ENCODE data around the gene STOML1.

DNA sequence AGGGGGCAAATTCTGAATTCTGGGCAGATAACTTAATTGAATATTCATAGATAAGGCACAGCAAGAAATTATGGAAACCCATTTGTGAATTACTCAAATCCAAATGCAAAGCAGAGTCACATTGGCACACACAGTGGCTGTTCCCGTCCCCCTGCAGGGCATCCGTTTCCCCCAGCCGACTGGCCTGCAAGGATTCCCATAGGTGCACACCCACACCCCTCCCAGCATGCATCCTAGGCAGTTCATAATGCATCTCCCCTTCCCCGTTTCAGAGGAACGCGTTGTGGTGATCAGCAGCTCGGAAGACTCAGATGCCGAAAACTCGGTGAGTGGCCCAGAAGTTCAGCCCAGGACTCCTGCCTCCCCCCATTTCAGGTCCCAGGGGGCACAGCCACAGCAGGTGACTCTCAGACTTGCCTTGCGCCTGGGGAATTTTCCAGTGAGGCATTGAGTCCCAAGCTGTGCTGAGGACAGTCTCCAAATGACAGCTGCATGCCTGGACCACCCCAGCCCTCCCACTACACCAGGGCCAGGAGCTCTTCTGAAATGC, 42.2 kb upstream of the STOML1 start:
- no peak for TF ChIP-seq SP1 (IDR thresholded peaks at IDR 0.05; ENCODE audit: low read depth)
- TF ChIP-seq, protein P1, sequence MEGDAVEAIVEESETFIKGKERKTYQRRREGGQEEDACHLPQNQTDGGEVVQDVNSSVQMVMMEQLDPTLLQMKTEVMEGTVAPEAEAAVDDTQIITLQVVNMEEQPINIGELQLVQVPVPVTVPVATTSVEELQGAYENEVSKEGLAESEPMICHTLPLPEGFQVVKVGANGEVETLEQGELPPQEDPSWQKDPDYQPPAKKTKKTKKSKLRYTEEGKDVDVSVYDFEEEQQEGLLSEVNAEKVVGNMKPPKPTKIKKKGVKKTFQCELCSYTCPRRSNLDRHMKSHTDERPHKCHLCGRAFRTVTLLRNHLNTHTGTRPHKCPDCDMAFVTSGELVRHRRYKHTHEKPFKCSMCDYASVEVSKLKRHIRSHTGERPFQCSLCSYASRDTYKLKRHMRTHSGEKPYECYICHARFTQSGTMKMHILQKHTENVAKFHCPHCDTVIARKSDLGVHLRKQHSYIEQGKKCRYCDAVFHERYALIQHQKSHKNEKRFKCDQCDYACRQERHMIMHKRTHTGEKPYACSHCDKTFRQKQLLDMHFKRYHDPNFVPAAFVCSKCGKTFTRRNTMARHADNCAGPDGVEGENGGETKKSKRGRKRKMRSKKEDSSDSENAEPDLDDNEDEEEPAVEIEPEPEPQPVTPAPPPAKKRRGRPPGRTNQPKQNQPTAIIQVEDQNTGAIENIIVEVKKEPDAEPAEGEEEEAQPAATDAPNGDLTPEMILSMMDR (IDR thresholded peaks at IDR 0.05 in 2 of 3, conservative IDR thresholded peaks at IDR 0.05 in 1 of 3; ENCODE audit: borderline replicate concordance in 1 of 3, insufficient read depth in 1 of 3, low read depth in 2 of 3, low read length in 2 of 3) = no peak

Measured in HCT116 (cell line).